NCI-H460 (cell line): Measurements from ENCODE around the gene PAM16. TPM values are rescaled to one million over a fixed set of nuclear protein-coding genes. Genes with fewer than 3 reads are reported as not detected.

Experiments
- DNase-seq: peaks from one replicate; pipeline ENCODE4 v3.0.0-alpha.2; 2016; ENCODE audit warnings: low read depth; ENCODE audit errors: extremely low read depth
- total RNA-seq: library from RNA; depleted of rRNA; stranded (reverse); fragments of >200 nt; shearing (Covaris generic); gene quantifications from 2 replicates; pipeline ENCODE4 v1.2.3, GENCODE V29; 2014

The PAM16 gene
- total RNA-seq, 1 experiment from 2014 or later, result 65.7 TPM

DNA sequence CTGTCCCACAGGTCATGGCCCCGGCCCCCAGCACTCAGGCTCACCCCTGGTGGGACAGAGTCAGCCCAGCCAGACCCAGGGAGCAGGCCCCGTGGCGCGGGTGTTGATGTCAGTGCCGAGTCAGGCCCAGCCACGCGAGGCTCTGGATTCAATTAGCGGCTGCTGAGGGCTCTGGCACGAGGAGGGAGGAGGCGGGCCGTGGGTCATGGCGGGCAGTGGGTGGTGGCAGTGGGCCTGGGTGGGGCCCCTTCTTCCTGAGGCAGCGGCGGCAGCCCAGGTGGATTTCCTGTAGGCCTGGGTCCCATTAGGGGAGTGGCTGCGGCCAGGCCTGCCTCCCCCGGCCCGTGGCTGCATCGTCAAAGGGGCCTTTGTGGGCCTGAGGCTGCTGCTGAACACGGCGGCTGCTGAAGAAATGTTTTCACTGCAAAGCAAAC is 33.4 kb upstream of the PAM16 start:
- no peak for DNase-seq

DNA sequence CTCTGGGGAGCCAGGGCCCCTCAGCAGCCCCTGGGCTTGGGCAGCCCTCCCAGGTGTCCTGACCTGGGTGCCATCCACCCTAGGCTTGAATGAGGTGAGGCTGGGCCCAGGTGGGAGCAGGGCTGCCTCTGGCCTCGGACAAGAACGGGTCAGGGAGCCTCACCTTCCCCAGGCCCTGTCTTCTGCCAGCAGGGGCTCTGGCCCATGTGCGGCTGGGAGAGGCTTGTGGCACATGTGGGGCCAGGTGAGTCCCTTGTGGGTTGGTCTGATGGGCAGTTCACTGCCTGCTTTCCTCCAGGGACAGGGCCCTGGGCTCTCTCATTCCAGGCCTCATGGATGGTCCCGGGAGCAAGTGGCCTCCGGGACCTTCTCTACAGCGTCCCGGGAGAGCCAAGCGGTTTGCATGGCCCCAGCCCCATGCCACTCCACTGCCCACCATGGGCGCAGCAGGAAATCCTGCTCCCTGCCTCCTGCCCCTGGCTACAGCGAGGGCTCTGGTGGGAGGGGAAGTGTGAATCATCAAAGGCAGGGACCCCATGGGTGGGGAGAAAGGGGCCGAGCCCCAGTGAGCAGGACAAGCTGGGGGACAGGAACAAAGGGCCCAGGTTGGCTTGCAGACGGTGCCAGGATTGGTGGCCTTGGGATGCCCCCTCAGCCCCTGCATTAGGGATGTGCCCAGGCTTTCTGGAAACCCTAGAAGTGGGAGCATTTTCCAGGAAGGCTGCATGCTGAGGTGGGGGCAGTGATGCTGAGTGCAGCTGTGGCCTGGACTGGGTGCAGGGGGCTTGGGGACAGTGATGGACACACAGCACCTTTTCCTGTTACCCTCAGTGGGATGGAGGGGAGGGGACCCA is 32.7 kb upstream of the PAM16 start:
- no peak for DNase-seq

DNA sequence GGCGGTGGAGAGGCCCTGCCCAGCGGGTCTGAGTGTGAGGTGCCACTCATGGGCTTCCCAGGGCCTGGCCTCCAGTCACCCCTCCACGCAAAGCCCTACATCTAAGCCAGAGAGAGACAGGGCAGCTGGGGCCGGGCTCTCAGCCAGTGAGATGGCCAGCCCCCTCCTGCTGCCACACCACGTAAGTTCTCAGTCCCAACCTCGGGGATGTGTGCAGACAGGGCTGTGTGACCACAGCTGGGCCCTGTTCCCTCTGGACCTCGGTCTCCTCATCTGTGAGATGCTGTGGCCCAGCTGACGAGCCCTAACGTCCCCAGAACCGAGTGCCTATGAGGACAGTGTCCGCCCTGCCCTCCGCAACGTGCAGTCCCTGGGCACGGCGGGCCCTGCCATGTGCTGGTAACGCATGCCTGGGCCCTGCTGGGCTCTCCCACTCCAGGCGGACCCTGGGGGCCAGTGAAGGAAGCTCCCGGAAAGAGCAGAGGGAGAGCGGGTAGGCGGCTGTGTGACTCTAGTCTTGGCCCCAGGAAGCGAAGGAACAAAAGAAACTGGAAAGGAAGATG is 31.8 kb upstream of the PAM16 start:
- no peak for DNase-seq

DNA sequence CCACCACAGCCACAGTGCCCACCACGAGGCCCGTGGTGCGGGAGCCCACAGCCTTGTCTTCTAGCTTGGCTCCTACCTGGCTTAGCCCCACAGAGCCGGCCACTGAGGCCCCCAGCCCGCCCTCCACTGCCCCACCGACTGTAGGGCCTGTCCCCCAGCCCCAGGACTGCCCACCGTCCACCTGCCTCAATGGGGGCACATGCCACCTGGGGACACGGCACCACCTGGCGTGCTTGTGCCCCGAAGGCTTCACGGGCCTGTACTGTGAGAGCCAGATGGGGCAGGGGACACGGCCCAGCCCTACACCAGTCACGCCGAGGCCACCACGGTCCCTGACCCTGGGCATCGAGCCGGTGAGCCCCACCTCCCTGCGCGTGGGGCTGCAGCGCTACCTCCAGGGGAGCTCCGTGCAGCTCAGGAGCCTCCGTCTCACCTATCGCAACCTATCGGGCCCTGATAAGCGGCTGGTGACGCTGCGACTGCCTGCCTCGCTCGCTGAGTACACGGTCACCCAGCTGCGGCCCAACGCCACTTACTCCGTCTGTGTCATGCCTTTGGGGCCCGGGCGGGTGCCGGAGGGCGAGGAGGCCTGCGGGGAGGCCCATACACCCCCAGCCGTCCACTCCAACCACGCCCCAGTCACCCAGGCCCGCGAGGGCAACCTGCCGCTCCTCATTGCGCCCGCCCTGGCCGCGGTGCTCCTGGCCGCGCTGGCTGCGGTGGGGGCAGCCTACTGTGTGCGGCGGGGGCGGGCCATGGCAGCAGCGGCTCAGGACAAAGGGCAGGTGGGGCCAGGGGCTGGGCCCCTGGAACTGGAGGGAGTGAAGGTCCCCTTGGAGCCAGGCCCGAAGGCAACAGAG is 31.0 kb upstream of the PAM16 start:
- no peak for DNase-seq

DNA sequence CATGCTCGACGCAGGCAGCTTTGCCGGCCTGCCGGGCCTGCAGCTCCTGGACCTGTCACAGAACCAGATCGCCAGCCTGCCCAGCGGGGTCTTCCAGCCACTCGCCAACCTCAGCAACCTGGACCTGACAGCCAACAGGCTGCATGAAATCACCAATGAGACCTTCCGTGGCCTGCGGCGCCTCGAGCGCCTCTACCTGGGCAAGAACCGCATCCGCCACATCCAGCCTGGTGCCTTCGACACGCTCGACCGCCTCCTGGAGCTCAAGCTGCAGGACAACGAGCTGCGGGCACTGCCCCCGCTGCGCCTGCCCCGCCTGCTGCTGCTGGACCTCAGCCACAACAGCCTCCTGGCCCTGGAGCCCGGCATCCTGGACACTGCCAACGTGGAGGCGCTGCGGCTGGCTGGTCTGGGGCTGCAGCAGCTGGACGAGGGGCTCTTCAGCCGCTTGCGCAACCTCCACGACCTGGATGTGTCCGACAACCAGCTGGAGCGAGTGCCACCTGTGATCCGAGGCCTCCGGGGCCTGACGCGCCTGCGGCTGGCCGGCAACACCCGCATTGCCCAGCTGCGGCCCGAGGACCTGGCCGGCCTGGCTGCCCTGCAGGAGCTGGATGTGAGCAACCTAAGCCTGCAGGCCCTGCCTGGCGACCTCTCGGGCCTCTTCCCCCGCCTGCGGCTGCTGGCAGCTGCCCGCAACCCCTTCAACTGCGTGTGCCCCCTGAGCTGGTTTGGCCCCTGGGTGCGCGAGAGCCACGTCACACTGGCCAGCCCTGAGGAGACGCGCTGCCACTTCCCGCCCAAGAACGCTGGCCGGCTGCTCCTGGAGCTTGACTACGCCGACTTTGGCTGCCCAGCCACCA is 30.2 kb upstream of the PAM16 start:
- DNase-seq, result no peak

DNA sequence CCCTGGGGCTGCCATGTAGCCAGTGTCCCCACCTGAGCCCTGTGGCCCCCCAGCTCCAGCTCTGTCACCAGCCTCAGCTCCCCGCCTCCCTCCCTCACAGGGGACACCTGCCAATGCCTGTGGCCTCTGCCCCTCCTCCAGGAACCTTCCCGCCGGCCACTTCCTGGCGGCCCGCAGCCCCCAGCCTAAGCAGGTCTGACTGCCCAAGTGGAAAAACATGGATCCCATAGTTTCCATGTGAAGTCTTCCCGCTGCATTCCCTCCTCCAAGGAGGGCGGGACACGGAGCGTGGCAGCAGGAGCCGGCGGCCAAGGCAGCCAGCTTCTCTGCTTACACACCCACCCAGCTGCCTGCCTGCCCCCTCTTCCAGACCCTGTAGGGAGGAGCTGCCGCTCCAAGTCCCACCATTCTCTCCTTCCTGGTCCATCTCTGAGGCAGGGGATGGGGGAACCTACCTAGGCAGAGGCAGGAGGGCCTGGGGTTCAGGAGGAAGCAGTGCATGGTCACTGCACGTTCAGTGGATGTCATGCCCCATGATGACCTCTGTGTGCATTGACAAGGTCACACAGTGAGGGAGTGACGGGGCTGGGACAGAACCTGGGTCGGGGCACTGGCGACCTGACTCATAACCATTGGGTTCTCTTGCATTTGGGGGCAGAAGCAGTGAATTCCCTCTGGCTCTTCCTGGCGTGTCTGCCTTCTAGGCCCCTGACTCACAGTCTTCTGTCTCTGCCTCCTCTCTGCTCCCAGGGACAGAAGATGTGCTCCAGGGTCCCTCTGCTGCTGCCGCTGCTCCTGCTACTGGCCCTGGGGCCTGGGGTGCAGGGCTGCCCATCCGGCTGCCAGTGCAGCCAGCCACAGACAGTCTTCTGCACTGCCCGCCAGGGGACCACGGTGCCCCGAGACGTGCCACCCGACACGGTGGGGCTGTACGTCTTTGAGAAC is 29.3 kb upstream of the PAM16 start:
- DNase-seq, result no peak

DNA sequence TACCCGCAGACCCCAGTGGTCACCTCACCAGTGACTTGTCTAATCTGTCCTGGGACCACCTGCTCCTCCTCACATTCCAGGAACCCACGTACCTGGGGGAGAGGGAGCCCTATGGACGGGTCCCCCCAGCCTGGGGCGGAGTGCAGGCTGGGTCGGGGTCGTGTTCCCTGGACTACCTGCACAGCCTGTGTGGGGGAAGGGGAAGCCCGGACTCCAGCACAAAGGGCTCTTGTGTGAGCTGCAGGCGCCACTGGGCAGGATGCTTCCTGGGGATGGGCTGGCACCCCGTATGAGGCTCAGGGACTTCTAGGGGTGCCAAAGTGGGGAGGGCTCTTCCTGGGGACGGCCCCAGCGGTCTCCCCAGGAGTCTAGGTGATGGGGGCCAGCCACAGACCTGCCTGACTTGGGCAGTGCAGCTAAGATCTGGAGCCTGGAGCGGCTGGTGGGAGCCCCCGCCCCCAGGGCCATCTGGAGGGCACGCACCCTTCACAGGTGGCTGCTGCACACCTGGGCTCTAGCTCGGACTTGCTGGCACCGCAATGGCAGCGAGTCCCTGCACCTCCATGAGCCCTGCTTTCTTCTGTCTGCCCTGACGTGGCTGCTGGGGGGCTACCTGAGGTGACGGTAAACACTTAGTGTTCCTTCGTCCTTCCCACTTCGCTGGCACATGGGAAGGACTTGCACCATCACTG is 28.0 kb upstream of the PAM16 start:
- no peak for DNase-seq

DNA sequence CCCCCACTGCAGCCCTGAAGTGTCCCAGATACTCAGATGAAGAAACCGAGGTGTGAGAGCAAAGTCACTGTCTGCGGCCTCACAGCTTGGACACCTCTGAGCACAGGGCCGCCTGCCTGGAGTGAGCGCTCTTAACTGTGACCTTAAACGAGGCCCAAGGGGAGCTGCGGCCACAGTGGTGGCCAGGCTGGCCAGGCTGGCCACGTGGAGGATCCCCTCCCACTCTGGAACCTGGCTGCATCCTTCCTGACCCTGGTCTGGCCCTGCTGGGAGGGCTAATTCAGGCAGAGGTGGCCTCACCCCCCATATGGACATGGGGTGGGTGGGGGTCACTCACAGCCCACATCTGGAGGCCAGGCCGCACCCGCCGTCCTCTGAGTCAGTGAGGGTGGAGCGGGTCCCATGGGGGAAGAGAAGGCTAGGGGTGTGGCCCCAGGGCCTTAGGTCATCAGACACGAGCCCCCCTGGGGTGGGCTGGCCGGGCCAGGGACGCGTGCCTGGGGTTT is 27.1 kb upstream of the PAM16 start:
- DNase-seq, result no peak

DNA sequence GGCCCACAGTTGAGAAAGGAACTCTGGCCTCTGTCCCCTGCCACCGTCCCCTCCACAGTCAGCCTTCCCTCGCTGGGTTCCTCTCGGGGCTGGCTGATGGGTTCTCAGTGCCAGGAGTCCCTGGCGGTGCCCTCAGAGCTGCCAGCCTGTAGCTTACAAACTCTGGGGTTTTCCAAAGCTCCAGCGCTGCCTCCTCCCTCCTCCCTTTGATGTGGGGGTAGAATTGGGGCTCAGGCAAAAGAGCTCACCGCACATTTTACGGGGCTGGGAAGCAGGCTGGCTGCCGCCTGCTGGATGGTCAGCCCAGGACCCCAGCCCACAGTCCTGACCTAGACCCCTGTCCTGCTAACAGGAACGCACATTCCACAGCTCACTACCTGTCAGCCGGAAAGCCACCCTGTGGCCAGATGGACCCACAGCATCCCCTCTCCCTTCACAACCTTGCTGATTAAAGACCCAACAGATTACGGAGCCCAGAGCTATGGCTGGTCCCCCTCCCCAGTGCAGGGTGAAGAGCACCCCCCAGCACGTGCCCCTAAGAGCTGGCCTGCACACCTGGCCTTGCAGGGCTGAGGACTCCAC is 26.5 kb upstream of the PAM16 start:
- no peak for DNase-seq

DNA sequence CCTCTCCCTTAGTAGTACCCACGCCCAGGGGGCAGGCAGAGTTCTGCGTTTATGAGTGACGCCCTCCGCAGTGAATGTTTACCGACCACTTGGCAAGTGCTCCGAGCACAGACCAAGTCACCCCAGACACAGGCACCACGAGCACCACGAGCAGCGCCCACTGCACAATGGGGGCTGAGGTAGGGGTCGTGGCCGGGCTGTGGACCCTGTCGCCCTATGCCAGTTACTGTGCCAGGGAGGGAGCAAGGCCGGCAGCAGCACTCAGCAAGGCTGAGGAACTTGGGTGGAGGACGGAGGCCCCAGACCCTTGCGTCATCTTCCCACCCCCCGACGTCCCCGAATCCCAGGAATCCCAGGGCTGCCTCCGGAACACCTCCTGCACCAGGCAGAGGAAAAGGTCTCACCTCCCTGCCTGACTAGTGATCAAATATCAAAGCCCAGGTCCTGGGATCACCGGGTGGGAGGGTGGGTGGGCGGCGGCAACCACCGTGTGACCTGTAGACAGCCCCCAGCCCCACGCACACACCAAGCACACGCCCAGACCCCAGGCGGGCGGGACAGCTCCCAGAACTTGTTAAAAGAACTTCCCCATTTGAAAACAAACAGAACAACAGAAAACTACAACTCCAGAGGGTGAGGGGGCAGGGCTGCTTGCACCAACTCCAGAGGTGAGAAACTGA is 25.9 kb upstream of the PAM16 start:
- DNase-seq, result no peak

DNA sequence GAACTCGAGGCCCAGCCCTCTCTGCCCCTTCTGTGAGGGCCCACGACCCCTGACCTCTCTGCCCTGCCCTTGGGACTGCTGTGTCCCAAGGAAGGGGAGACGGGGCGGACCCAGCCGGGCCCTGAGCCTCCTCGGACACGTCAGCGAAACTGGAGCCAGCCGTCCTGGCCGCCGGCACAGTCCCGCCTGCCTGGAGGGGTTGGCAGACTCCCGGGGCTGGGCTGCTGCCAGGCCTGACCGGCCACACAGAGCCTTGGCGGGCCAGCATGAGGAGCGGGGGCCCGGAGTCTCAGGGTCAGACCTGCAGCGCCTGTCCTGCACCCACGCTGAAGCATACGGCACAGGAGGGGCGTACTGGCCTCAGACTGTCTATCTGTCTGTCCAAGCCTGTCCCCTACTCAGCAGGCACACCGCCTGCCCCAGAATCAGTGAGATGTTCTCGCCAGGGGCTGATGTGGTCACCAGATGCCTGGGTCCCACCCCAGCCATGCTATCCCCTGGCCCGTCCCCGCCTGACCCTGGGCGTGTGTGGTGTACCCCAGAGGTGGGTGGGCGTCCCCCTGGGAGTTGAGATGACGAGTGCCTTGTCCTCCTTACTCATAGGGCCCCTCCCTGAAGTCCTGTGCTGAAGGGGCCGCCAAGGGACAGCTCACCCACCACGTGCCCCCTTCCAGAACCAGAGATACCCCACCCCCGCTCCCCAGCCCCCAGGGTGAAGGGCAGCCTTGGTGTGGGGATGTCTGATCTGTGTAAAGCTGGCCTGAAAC is 25.2 kb upstream of the PAM16 start:
- no peak for DNase-seq

DNA sequence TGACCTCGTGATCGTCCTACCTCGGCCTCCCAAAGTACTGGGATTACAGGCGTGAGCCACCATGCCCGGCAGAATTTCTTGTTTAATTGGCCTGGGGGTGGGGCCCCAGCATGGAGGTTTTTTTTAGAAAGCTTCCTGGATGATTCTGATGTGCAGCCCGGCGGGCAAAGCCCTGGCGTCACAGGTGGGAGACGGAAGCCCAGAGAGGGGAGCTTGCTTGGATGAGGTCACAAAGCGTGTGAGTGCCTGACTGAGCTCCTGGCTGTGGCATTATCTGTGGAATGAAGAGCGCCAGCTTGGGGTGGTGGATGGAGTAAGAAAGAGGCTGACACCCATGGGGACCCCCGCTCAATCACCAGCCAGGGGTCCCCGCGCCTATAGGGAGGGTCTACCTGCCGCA is 24.6 kb upstream of the PAM16 start:
- DNase-seq, result no peak

DNA sequence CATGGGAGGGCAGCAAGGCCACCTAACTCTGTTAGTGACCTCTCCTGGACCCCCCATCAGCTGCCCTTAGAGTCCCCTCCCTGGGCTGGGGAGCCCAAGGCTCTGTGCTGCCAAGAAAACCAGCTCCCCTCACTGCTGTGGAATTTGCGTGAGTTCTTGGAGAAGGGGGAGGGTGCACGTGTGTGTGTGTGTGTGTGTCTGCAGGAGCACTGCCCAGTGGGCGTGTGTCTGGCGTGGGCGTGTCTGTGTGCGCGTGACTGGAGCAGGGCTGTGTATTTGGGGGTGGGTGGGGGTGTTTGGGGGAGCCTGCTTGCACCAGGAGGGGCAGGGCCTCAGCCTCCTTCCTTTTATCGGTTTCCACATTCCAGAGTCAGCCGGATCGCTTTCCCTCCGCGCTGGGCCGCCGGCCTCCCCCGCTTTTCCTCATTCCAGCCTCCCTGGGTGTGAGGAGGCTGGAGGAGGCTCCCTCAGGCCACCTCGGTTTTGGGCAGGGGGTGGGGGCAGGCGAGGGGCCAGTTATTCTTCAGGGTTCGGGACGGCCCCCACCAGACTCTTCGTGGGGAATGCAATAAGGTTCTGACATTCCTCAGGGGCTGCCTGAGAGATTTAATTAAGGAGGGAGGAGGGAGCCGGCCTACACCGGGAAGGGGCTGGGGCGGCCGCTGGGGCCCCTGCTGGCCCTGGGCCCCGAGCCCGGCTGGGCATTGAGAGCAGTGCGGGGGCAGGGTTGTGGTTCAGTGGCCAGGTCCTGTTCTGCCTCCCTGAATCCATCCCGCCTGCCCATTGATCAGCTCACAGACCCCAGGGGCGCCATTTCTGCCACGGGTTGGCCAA is 23.0 kb upstream of the PAM16 start:
- no peak for DNase-seq

DNA sequence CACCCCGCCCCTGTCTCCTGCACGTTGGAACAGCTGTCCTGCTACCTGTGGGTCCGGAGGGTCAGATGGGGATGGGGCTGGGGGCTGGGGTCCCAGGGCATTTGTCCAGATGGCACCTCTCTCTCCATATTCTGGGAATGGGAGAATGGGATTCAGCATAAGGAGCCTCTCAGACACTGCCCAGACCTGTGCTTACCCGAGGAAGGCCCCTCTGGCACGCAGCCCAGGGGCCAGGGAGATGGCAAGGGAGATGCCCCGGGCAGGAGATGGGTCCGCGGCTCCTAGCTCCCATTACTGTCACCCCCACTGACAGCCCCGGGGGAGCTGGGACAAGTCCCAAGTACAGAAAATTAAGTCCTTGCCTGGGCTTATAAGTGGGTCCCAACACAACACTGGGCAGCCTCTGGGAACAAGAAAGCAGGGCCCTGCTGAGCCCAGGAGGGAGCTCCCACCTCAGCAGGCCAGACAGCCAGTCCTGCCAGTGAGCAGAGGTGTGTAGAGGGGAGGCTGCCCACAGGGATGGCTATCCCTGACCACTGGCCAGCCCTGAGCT is 22.3 kb upstream of the PAM16 start:
- DNase-seq, result no peak

DNA sequence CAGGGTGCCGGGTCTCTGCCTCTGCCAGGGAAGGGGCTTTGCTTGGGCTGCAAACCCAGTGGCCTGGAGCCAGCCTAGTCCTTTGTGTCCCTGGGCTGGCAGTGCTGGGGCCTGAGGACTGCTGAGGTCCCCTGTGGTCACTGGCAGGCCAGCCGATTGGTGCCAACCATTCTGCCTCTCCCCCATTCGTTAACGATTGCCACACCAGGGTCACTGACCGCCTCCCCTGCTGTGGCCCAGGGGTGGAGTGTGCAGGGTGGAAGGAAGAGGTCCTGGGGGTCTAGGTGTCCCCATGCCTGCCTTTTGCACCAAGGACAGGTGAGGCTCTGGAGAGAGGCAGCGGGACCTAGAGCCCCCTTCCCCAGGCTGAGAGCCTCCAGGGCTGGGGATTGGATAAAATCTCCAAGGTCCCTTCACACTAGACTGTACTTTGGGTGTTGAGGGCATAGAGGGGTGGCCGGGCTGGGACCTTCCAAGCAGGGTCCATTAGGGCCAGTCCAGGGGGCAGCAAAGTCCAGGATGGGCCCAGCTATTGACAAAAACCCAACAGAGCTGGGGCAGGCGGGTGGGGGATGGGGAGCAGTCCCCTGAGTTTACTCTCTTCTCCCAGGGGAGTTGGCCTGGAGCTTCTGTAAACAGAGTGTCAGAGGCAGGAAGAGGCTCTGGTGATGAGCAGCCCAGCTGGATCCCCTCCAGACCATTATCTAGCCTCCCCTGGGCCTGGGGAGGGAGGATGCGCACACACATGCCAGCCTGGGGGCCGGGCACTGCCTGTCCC is 21.6 kb upstream of the PAM16 start:
- DNase-seq, result peak; percentile 91
